ENCODE results near the gene SUSD5.

Gene SUSD5

DNA sequence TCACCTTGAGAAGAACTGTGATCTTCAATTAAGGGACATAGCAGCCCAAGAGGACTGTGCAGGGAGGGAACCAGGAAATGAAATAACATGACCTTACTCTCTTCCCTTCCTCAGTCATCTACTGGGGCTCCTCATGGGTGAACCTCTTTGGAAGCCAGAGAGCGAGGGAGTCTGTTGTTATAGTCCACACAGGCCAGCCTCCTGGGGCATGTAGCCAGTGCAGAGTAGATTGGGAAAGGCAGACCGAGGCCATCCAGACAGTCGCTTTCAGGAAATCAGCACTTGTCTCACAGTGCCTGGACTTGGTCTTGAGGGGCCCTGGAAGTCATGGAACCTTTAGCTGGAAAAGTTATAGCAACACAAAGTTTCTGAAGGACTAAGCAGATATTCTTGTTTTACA lies 98.7 kb downstream of the SUSD5 start:
- POLR2A ChIA-PET, result no interaction called here
- no peak overlapping the region for H3K27ac ChIP-seq (ENCODE audit: extremely low read depth, low read depth, low read length)
- no peaks in the 10 kb centered on the region for H3K9me3 ChIP-seq (ENCODE audit: control insufficient read depth, insufficient read depth, low read depth, low read length)
- H3K4me1 ChIP-seq (ENCODE audit: control insufficient read depth, insufficient read depth, low read length), result no peaks in the 10 kb centered on the region
- CTCF ChIA-PET, result no interaction called here
- no peak for TF ChIP-seq ZNF266 (tag by site-specific recombination; IDR thresholded peaks at IDR 0.05; ENCODE audit: low read depth)
- TF ChIP-seq, protein P1, sequence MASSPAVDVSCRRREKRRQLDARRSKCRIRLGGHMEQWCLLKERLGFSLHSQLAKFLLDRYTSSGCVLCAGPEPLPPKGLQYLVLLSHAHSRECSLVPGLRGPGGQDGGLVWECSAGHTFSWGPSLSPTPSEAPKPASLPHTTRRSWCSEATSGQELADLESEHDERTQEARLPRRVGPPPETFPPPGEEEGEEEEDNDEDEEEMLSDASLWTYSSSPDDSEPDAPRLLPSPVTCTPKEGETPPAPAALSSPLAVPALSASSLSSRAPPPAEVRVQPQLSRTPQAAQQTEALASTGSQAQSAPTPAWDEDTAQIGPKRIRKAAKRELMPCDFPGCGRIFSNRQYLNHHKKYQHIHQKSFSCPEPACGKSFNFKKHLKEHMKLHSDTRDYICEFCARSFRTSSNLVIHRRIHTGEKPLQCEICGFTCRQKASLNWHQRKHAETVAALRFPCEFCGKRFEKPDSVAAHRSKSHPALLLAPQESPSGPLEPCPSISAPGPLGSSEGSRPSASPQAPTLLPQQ (tag by site-specific recombination; IDR thresholded peaks at IDR 0.05), result no peak
- TF ChIP-seq, protein P2, sequence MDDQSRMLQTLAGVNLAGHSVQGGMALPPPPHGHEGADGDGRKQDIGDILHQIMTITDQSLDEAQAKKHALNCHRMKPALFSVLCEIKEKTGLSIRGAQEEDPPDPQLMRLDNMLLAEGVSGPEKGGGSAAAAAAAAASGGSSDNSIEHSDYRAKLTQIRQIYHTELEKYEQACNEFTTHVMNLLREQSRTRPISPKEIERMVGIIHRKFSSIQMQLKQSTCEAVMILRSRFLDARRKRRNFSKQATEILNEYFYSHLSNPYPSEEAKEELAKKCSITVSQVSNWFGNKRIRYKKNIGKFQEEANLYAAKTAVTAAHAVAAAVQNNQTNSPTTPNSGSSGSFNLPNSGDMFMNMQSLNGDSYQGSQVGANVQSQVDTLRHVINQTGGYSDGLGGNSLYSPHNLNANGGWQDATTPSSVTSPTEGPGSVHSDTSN (CRISPR knock-in tag; IDR thresholded peaks at IDR 0.05), result no peak
- no peak for TF ChIP-seq MEIS1 (CRISPR knock-in tag; IDR thresholded peaks at IDR 0.05; ENCODE audit: borderline replicate concordance)
- TF ChIP-seq SP7 (tag by site-specific recombination; IDR thresholded peaks at IDR 0.05), result no peak
- no peak for TF ChIP-seq ZNF529 (tag by site-specific recombination; IDR thresholded peaks at IDR 0.05; ENCODE audit: insufficient replicate concordance)
- TF ChIP-seq KLF16 (tag by site-specific recombination; IDR thresholded peaks at IDR 0.05), result no peak
- no peak for TF ChIP-seq ZNF629 (tag by site-specific recombination; IDR thresholded peaks at IDR 0.05)
- no peak for TF ChIP-seq ZNF175 (tag by site-specific recombination; IDR thresholded peaks at IDR 0.05)
- no peak for TF ChIP-seq ZNF548 (tag by site-specific recombination; IDR thresholded peaks at IDR 0.05)
- no peak for TF ChIP-seq ZSCAN16 (tag by site-specific recombination; IDR thresholded peaks at IDR 0.05)
- TF ChIP-seq ZNF146 (tag by site-specific recombination; IDR thresholded peaks at IDR 0.05), result no peak
- TF ChIP-seq ZNF174 (tag by site-specific recombination; IDR thresholded peaks at IDR 0.05), result no peak
- TF ChIP-seq ZNF416 (tag by site-specific recombination; IDR thresholded peaks at IDR 0.05), result no peak
- TF ChIP-seq ZNF121 (tag by site-specific recombination; IDR thresholded peaks at IDR 0.05), result no peak
- TF ChIP-seq, protein P3, sequence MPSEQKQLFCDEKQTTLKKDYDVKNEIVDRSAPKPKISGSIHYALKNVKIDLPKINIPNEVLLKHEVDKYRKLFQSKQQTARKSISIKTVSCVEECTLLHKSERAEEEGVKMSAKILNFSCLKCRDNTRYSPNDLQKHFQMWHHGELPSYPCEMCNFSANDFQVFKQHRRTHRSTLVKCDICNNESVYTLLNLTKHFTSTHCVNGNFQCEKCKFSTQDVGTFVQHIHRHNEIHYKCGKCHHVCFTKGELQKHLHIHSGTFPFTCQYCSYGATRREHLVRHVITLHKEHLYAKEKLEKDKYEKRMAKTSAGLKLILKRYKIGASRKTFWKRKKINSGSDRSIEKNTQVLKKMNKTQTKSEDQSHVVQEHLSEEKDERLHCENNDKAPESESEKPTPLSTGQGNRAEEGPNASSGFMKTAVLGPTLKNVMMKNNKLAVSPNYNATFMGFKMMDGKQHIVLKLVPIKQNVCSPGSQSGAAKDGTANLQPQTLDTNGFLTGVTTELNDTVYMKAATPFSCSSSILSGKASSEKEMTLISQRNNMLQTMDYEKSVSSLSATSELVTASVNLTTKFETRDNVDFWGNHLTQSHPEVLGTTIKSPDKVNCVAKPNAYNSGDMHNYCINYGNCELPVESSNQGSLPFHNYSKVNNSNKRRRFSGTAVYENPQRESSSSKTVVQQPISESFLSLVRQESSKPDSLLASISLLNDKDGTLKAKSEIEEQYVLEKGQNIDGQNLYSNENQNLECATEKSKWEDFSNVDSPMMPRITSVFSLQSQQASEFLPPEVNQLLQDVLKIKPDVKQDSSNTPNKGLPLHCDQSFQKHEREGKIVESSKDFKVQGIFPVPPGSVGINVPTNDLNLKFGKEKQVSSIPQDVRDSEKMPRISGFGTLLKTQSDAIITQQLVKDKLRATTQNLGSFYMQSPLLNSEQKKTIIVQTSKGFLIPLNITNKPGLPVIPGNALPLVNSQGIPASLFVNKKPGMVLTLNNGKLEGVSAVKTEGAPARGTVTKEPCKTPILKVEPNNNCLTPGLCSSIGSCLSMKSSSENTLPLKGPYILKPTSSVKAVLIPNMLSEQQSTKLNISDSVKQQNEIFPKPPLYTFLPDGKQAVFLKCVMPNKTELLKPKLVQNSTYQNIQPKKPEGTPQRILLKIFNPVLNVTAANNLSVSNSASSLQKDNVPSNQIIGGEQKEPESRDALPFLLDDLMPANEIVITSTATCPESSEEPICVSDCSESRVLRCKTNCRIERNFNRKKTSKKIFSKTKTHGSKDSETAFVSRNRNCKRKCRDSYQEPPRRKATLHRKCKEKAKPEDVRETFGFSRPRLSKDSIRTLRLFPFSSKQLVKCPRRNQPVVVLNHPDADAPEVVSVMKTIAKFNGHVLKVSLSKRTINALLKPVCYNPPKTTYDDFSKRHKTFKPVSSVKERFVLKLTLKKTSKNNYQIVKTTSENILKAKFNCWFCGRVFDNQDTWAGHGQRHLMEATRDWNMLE (tag by site-specific recombination; conservative IDR thresholded peaks at IDR 0.05; ENCODE audit: low read depth), result no peak
- no peak for TF ChIP-seq ZFP3 (tag by site-specific recombination; IDR thresholded peaks at IDR 0.05; ENCODE audit: low read depth)
- no peak for TF ChIP-seq ZNF473 (tag by site-specific recombination; IDR thresholded peaks at IDR 0.05)
- no peak overlapping the region for H3K4me3 ChIP-seq (ENCODE audit: low read depth, low read length)
- peaks cover 0 to 40% of the 10 kb centered on the region in 2 experiments; a peak in 2 of 3 replicates for H3K36me3 ChIP-seq (ENCODE audit: control insufficient read depth in 2 of 2, insufficient read depth in 1 of 2, low read length in 2 of 2)

DNA sequence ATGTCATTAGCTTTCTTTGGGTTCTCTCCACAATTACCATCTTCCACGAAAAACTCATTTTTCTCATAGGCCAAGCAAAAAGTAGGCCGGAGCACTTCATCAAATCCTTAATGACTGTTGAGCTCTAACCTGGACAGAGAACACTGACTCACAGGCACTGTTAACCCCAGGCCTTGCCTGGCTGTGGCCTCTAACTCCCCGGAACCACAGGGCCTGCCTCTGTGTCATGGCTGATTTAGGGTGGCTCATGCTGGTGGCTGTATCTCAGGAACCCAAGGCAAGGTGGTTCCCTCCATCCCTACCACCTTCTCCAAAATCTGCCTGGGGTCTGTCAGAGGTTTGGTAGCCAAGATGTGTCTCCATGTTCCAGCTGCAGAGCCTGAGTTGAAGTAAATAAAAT lies 101.1 kb downstream of the SUSD5 start:
- Histone ChIP-seq H3K9me3 (ENCODE audit: control insufficient read depth, insufficient read depth, low read depth, low read length) (no peaks in the 10 kb centered on the region), H3K27ac (ENCODE audit: extremely low read depth, low read depth, low read length) (no peak overlapping the region), H3K4me1 (ENCODE audit: control insufficient read depth, insufficient read depth, low read length) (no peaks in the 10 kb centered on the region), H3K4me3 (ENCODE audit: low read depth, low read length) (no peak overlapping the region), H3K36me3 (ENCODE audit: control insufficient read depth in 2 of 2, insufficient read depth in 1 of 2, low read length in 2 of 2) (peaks cover 0 to 22% of the 10 kb centered on the region in 2 experiments; a peak in 2 of 3 replicates)
- ChIA-PET POLR2A (no interaction called here), CTCF (interaction anchor here (1.1 to 1.5 kb wide), 2 partner anchors 14 to 43 kb away, joined by 3 to 4 read pairs; no protein-coding TSS in a partner anchor)
- TF ChIP-seq, protein P4, sequence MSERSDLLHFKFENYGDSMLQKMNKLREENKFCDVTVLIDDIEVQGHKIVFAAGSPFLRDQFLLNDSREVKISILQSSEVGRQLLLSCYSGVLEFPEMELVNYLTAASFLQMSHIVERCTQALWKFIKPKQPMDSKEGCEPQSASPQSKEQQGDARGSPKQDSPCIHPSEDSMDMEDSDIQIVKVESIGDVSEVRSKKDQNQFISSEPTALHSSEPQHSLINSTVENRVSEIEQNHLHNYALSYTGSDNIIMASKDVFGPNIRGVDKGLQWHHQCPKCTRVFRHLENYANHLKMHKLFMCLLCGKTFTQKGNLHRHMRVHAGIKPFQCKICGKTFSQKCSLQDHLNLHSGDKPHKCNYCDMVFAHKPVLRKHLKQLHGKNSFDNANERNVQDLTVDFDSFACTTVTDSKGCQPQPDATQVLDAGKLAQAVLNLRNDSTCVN (tag by site-specific recombination; optimal IDR thresholded peaks at IDR 0.05), result no peak
- no peak for TF ChIP-seq KLF16 (tag by site-specific recombination; IDR thresholded peaks at IDR 0.05)
- TF ChIP-seq ZNF223 (tag by site-specific recombination; IDR thresholded peaks at IDR 0.05), result no peak
- TF ChIP-seq ZNF354C (tag by site-specific recombination; IDR thresholded peaks at IDR 0.05; ENCODE audit: borderline replicate concordance, low read depth), result no peak

Data from HEK293 (cell line).